Brain microvascular endothelial cell (primary cell): ENCODE data around the gene SH3GL2.

Source experiments
- DNase-seq: peaks from one replicate; pipeline ENCODE4 v3.0.0-alpha.2; 2020
- H3K27ac ChIP-seq: fragments of 250-450 bp; sonication (Bioruptor Pico); 2 replicates; pipeline ENCODE4 v1.5.1; 2020; ENCODE audit warnings: mild to moderate bottlenecking, moderate library complexity
- H3K27me3 ChIP-seq: fragments of 250-450 bp; sonication (Bioruptor Pico); replicated peaks from 2 replicates; pipeline ENCODE4 v1.5.1; 2020; ENCODE audit warnings: mild to moderate bottlenecking
- H3K36me3 ChIP-seq: fragments of 250-450 bp; sonication (Bioruptor Pico); replicated peaks from 2 replicates; pipeline ENCODE4 v1.5.1; 2020; ENCODE audit warnings: mild to moderate bottlenecking
- H3K4me3 ChIP-seq: 2 replicates; pipeline ENCODE4 v1.5.1; 2011; ENCODE audit warnings: low read depth, mild to moderate bottlenecking, control low read depth, low read length, moderate library complexity
- CTCF ChIP-seq: IDR thresholded peaks from 2 replicates; pipeline ENCODE4 v1.5.1; 2011; ENCODE audit warnings: low read depth, mild to moderate bottlenecking, moderate library complexity, low read length, control low read depth, inconsistent platforms; ENCODE audit errors: missing control alignments
- in situ Hi-C: cut with HindIII; loops from 2 replicates; pipeline ENCODE4 v1.10.0; 2017; ENCODE audit warnings: low sequenced_read_pairs, low pct_ligation_motif_present

The SH3GL2 gene

DNA sequence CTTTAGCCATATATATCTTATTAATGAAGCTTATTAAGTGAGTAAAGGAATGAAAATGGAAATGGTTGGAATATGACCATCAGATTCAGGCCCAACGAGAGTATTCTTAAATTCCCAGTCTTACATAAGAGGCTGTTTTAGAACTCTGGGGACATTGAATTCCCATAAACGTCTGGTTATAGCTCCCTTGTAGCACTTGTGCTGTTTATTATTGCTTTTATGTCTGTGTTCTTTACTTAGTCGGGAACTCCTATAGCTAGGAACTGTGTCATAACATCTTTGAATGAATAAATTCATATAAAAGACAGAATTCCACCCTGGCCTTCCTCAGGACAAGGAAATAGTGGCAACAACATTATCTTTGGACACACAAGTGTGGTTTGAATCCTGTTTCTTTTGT is 58.4 kb downstream of the SH3GL2 start:
- Histone ChIP-seq H3K27me3 (no peaks in the 10 kb centered on the region), H3K27ac (no peak overlapping the region), H3K36me3 (no peaks in the 10 kb centered on the region), H3K4me3 (no peak overlapping the region)
- TF ChIP-seq CTCF, result no peak
- in situ Hi-C loops, result no loop called here
- DNase-seq, result no peak

DNA sequence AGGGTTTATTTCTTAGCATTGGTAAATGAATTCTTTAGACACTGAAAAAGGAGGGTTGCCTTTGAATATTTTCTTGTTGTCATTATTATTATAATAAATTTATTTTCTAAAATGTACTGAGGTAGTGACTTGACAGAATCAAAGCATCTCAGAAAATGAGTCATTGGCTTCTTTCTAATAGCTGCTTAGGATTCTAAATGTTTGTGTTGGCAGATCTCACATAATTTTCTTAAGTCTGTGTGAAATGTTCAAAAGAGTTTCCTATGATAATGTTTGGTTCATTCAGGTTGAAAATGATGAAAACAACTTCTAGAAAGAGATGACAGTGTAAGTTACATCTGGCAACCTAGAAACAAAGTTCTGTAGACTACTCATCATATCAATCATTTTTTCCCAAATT is 69.7 kb downstream of the SH3GL2 start:
- Histone ChIP-seq H3K27ac (no peak overlapping the region), H3K27me3 (no peaks in the 10 kb centered on the region), H3K36me3 (no peaks in the 10 kb centered on the region), H3K4me3 (no peak overlapping the region)
- DNase-seq, result no peak
- TF ChIP-seq CTCF, result no peak
- in situ Hi-C loops, result no loop called here

DNA sequence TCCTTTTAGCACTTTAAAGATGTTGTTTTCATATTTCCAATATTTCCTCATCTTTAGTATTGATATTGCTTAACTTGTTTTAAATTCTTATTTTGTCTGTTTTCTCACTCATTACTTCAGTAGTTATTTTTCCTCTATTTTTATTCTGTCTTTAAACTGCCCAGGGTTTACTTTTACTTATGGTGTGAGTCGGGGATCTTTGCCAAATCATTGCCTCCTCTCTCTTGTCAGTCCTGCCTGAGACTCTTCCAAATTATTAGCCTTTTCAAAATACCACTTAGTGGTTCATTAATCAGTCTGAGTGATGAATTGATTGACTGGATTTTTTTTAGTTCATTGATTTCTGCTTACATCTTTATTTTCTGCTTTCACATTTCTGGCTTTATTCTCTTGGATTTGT is 72.9 kb downstream of the SH3GL2 start:
- no peak for DNase-seq
- in situ Hi-C loops, result no loop called here
- H3K27me3 ChIP-seq, result no peaks in the 10 kb centered on the region
- no peak for TF ChIP-seq CTCF
- no peaks in the 10 kb centered on the region for H3K36me3 ChIP-seq
- no peak overlapping the region for H3K27ac ChIP-seq
- H3K4me3 ChIP-seq, result no peak overlapping the region

DNA sequence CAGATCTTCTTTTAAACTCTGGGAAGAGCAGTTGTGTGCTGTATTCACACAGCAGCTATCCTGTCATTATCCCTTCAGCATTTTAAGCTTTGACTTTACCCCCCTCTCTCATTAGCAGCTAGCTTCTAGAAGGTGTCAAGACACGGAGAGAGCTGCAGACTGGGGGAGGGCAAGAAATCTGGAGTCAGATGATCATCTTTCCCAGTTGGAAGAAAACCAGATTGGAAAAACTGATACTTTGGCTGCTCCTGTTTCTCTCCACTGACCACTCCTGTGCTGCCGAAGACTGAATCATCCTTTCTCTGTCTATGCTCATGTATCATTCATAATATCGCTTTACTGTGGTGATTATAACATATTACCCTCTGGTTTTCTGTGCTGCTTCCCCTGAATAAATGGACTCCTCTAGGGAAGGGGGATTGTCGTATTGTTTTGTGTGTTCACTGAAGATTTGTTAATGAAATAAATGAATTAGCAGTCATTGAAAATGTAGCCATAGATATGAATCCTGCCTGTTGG is 75.1 kb downstream of the SH3GL2 start:
- DNase-seq, result no peak
- TF ChIP-seq CTCF, result no peak
- Histone ChIP-seq H3K36me3 (no peaks in the 10 kb centered on the region), H3K4me3 (no peak overlapping the region), H3K27ac (no peak overlapping the region), H3K27me3 (no peaks in the 10 kb centered on the region)
- in situ Hi-C loops, result no loop called here

- no peak for TF ChIP-seq CTCF
- in situ Hi-C loops, result no loop called here
- Histone ChIP-seq H3K36me3 (no peaks in the 10 kb centered on the region), H3K27ac (no peak overlapping the region), H3K4me3 (no peak overlapping the region), H3K27me3 (no peaks in the 10 kb centered on the region)
- DNase-seq, result no peak
Observed at GRCh38 chr9:17656889-17657288, 78.0 kb downstream of the SH3GL2 start.

- no peaks in the 10 kb centered on the region for H3K36me3 ChIP-seq
- DNase-seq, result no peak
- H3K27me3 ChIP-seq, result no peaks in the 10 kb centered on the region
- H3K27ac ChIP-seq, result no peak overlapping the region
- in situ Hi-C loops, result no loop called here
- H3K4me3 ChIP-seq, result no peak overlapping the region
- no peak for TF ChIP-seq CTCF
Observed at GRCh38 chr9:17658237-17658636, 79.4 kb downstream of the SH3GL2 start.
